ENCODE data around the gene COL1A2. TPM values are rescaled to one million over a fixed set of nuclear protein-coding genes. Genes with fewer than 3 reads are reported as not detected.

COL1A2 gene
- total RNA-seq, 1 experiment from 2014 or later, result 144 TPM

- H3K4me3 ChIP-seq (ENCODE audit: low read depth, low read length, poor library complexity, severe bottlenecking), result peak overlapping the region; percentile 15
- peak overlapping the region; percentile 94 for H3K27ac ChIP-seq (ENCODE audit: low read depth, low read length, poor library complexity, severe bottlenecking)
- BruUV-seq (replicated peaks), result no TSS peak
- no peaks in the 10 kb centered on the region for H3K27me3 ChIP-seq (replicated peaks; ENCODE audit: insufficient read depth, low read depth, low read length, poor library complexity)
- intact Hi-C loops (cut with micrococcal nuclease; ENCODE audit: unreplicated experiment), result no loop called here
- ChIA-PET CTCF (interaction anchor here (1.3 to 1.7 kb wide), 2 partner anchors 27 to 80 kb away, joined by 3 to 7 read pairs; no protein-coding TSS in a partner anchor), POLR2A (ENCODE audit: low non-redundant PET) (interaction anchor here (0.6 to 0.7 kb wide), 3 partner anchors 54 to 1750 kb away, joined by 3 to 10 read pairs (median 4); no protein-coding TSS in a partner anchor)
- no peaks in the 10 kb centered on the region for H3K36me3 ChIP-seq (ENCODE audit: insufficient read depth, low read length, poor library complexity, severe bottlenecking)
- peaks cover 38% of the 10 kb centered on the region for H3K4me1 ChIP-seq (ENCODE audit: insufficient read depth, low read length, poor library complexity, severe bottlenecking)
- TF ChIP-seq, protein P1, sequence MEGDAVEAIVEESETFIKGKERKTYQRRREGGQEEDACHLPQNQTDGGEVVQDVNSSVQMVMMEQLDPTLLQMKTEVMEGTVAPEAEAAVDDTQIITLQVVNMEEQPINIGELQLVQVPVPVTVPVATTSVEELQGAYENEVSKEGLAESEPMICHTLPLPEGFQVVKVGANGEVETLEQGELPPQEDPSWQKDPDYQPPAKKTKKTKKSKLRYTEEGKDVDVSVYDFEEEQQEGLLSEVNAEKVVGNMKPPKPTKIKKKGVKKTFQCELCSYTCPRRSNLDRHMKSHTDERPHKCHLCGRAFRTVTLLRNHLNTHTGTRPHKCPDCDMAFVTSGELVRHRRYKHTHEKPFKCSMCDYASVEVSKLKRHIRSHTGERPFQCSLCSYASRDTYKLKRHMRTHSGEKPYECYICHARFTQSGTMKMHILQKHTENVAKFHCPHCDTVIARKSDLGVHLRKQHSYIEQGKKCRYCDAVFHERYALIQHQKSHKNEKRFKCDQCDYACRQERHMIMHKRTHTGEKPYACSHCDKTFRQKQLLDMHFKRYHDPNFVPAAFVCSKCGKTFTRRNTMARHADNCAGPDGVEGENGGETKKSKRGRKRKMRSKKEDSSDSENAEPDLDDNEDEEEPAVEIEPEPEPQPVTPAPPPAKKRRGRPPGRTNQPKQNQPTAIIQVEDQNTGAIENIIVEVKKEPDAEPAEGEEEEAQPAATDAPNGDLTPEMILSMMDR (conservative IDR thresholded peaks at IDR 0.05; ENCODE audit: low read depth, low read length), result no peak
- no peak for TF ChIP-seq EZH2 (IDR thresholded peaks at IDR 0.05; ENCODE audit: borderline replicate concordance, low read depth, low read length, poor library complexity, severe bottlenecking)
- peaks cover 4% of the 10 kb centered on the region for H3K9me3 ChIP-seq (ENCODE audit: low read depth, low read length, poor library complexity, severe bottlenecking)
- peak; percentile 93 for DNase-seq (ENCODE audit: low spot score)
Measured at GRCh38 chr7:94368371-94368791, 26.3 kb upstream of the COL1A2 start.

DNA sequence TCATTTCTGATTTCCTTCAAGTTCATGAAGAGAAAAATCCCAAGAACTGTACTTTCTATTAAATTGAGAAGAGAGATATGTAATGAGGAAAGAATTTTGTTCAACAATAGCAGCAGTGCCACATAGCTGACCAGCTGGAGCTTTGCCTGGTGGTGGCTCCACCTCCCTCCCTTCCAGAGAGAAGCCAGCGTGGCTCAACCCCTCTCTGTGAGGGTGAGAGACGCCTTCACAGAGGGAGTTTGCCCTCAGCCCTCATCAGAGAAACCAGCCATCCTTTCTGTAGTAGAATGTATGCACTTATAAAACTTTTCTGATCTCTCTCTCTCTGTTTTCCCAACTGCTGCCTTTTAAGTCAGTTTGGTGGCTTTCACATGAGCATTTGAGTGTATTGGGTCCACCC is 20.5 kb upstream of the COL1A2 start:
- no TSS peak for BruUV-seq (replicated peaks)
- no peak for TF ChIP-seq EZH2 (IDR thresholded peaks at IDR 0.05; ENCODE audit: borderline replicate concordance, low read depth, low read length, poor library complexity, severe bottlenecking)
- TF ChIP-seq, protein P1 (conservative IDR thresholded peaks at IDR 0.05; ENCODE audit: low read depth, low read length), result no peak
- intact Hi-C loops (cut with micrococcal nuclease; ENCODE audit: unreplicated experiment), result loop anchor here (2.0 kb wide), 1 partner anchor 21 kb away; the partner anchor contains the start of gene COL1A2
- Histone ChIP-seq H3K9me3 (ENCODE audit: low read depth, low read length, poor library complexity, severe bottlenecking) (no peaks in the 10 kb centered on the region), H3K27ac (ENCODE audit: low read depth, low read length, poor library complexity, severe bottlenecking) (peak overlapping the region; percentile 98), H3K4me3 (ENCODE audit: low read depth, low read length, poor library complexity, severe bottlenecking) (no peak overlapping the region), H3K4me1 (ENCODE audit: insufficient read depth, low read length, poor library complexity, severe bottlenecking) (peaks cover 44% of the 10 kb centered on the region), H3K36me3 (ENCODE audit: insufficient read depth, low read length, poor library complexity, severe bottlenecking) (no peaks in the 10 kb centered on the region), H3K27me3 (replicated peaks; ENCODE audit: insufficient read depth, low read depth, low read length, poor library complexity) (no peaks in the 10 kb centered on the region)
- CTCF ChIA-PET, result interaction anchor here (2.3 kb wide), 1 partner anchor 21 kb away, joined by 17 read pairs; the partner anchor contains the start of gene COL1A2
- peak; percentile 79 for DNase-seq (ENCODE audit: low spot score)
- POLR2A ChIA-PET (ENCODE audit: low non-redundant PET), result interaction anchor here (0.6 kb wide), 1 partner anchor 68 kb away, joined by 4 read pairs; no protein-coding TSS in a partner anchor

DNA sequence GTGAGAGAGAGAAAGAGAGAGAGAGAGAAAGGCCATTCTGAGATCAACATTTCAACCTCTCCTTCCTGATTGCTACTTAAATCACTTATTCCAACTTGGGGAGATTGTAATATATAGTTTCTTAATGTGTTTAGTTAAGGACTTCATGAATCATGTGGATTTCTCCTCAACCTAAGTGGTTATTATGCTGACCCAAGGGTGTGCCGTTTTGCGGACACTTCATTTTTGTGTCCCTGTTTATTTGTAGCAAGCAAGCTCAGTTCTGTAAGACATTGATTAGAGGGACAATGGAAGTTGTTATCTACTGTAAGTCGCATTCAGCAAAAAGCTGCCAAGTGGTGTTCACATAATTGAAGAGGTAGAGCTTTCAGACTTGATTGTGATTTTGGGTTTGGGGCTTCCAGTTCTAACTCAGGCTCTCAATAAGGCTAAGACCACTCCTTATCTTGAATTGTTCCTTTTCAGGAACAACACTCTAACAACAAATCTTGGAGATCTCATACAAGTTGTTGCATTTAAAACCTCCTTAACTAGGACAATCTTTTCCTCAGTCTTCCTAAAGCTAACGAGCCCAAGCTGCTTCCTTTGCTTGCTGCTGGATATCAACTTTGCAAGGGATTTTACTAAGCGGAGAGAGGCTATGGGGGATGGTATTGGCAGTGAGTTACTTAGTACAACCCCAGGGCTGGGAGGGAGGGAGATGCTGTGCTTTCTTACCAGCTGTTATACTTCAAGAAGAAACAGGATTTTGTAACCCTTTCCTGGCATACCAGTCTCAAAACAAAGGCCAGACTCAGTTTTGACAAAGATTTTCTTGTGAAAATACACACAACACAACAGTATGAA is 19.8 kb upstream of the COL1A2 start:
- Histone ChIP-seq H3K4me3 (ENCODE audit: low read depth, low read length, poor library complexity, severe bottlenecking) (peak overlapping the region; percentile 28), H3K27me3 (replicated peaks; ENCODE audit: insufficient read depth, low read depth, low read length, poor library complexity) (no peaks in the 10 kb centered on the region), H3K27ac (ENCODE audit: low read depth, low read length, poor library complexity, severe bottlenecking) (peak overlapping the region; percentile 98), H3K4me1 (ENCODE audit: insufficient read depth, low read length, poor library complexity, severe bottlenecking) (peaks cover 37% of the 10 kb centered on the region), H3K9me3 (ENCODE audit: low read depth, low read length, poor library complexity, severe bottlenecking) (no peaks in the 10 kb centered on the region), H3K36me3 (ENCODE audit: insufficient read depth, low read length, poor library complexity, severe bottlenecking) (no peaks in the 10 kb centered on the region)
- ChIA-PET POLR2A (ENCODE audit: low non-redundant PET) (interaction anchor here (0.6 to 0.7 kb wide), 2 partner anchors 69 to 915 kb away, joined by 4 to 17 read pairs; no protein-coding TSS in a partner anchor), CTCF (interaction anchor here (0.6 to 2.3 kb wide), 2 partner anchors 20 to 74 kb away, joined by 6 to 17 read pairs; partner anchors contain the start of gene COL1A2)
- BruUV-seq (replicated peaks), result no TSS peak
- intact Hi-C loops (cut with micrococcal nuclease; ENCODE audit: unreplicated experiment), result loop anchor here (2.0 kb wide), 1 partner anchor 20 kb away; the partner anchor contains the start of gene COL1A2
- DNase-seq (ENCODE audit: low spot score), result peak; percentile 91
- TF ChIP-seq EZH2 (IDR thresholded peaks at IDR 0.05; ENCODE audit: borderline replicate concordance, low read depth, low read length, poor library complexity, severe bottlenecking), result no peak
- TF ChIP-seq, protein P1 (conservative IDR thresholded peaks at IDR 0.05; ENCODE audit: low read depth, low read length), result no peak
